HepG2 (cell line): ENCODE results near the gene EFCAB13. TPM values are rescaled to one million over a fixed set of nuclear protein-coding genes. Genes with fewer than 3 reads are reported as not detected.
A peak's percentile ranks its signal among the peaks of the same experiment; 100 is the strongest.

Experiments
- CEBPB ChIP-seq: IDR thresholded peaks from 2 replicates; pipeline ENCODE4 v1.6.1; 2011; ENCODE audit warnings: low read depth, low read length, improper control_type of control experiment, borderline replicate concordance
- DMAP1 ChIP-seq: IDR thresholded peaks from 2 replicates; pipeline ENCODE4 v1.6.1; 2016
- GATA4 ChIP-seq: sonication (generic); IDR thresholded peaks from 2 replicates; pipeline ENCODE4 v1.6.1; 2016; ENCODE audit warnings: antibody characterized with exemption, low read depth, borderline replicate concordance
- HOXA7 ChIP-seq: sonication (generic); formaldehyde crosslinking; IDR thresholded peaks from 2 replicates; pipeline ENCODE4 v1.8.1; 2022; ENCODE audit warnings: mild to moderate bottlenecking, missing genetic modification reagents, moderate library complexity
- HOXD1 ChIP-seq: sonication (generic); formaldehyde crosslinking; IDR thresholded peaks from 2 replicates; pipeline ENCODE4 v1.5.0; 2020; ENCODE audit warnings: missing genetic modification reagents
- MAZ ChIP-seq, 2 experiments: sonication (generic) in 1 of 2; formaldehyde crosslinking in 1 of 2; IDR thresholded peaks; 2 replicates each; pipeline versions ENCODE4 v1.5.0 to v1.6.1; 2012 to 2020; ENCODE audit warnings: low read depth in 2 of 2, mild to moderate bottlenecking in 2 of 2, borderline replicate concordance in 1 of 2, improper control_type of control experiment in 1 of 2, low read length in 1 of 2, missing genetic modification reagents in 1 of 2, moderate library complexity in 1 of 2
- MED1 ChIP-seq: sonication (generic); formaldehyde crosslinking; IDR thresholded peaks from 2 replicates; pipeline ENCODE4 v1.4.0; 2020; ENCODE audit warnings: missing genetic modification reagents
- NFE2L2 ChIP-seq: fragments of 150-350 bp; IDR thresholded peaks from 2 replicates; pipeline ENCODE4 v1.6.1; 2014; ENCODE audit warnings: low read length
- NR2F2 ChIP-seq: IDR thresholded peaks from 2 replicates; pipeline ENCODE4 v1.6.1; 2012; ENCODE audit warnings: low read depth, inconsistent platforms, borderline replicate concordance
- NRL ChIP-seq: sonication (generic); formaldehyde crosslinking; IDR thresholded peaks from 2 replicates; pipeline ENCODE4 v1.5.0; 2020; ENCODE audit warnings: missing genetic modification reagents, mild to moderate bottlenecking, moderate library complexity, borderline replicate concordance
- PHF8 ChIP-seq: sonication (generic); formaldehyde crosslinking; IDR thresholded peaks from 2 replicates; pipeline ENCODE4 v1.5.0; 2020; ENCODE audit warnings: missing genetic modification reagents
- SCMH1 ChIP-seq: sonication (generic); formaldehyde crosslinking; IDR thresholded peaks from 2 replicates; pipeline ENCODE4 v1.9.0; 2021; ENCODE audit warnings: missing genetic modification reagents, mild to moderate bottlenecking, borderline replicate concordance
- SOX5 ChIP-seq: IDR thresholded peaks from 2 replicates; pipeline ENCODE4 v1.6.1; 2016; ENCODE audit warnings: borderline replicate concordance
- SRF ChIP-seq: IDR thresholded peaks from 2 replicates; pipeline ENCODE4 v1.6.1; 2011; ENCODE audit warnings: mild to moderate bottlenecking, low read depth, low read length, moderate library complexity
- SRSF1 ChIP-seq: fragments of 200-400 bp; formaldehyde crosslinking; optimal IDR thresholded peaks from 2 replicates; pipeline ENCODE3; 2017; ENCODE audit warnings: mild to moderate bottlenecking, low read depth, low read length, moderate library complexity
- TBX3 ChIP-seq: fragments of 450-650 bp; IDR thresholded peaks from 2 replicates; pipeline ENCODE4 v1.6.1; 2017; ENCODE audit warnings: antibody characterized with exemption, mild to moderate bottlenecking, inconsistent platforms, borderline replicate concordance
- TOE1 ChIP-seq: sonication (generic); formaldehyde crosslinking; IDR thresholded peaks from 2 replicates; pipeline ENCODE4 v1.4.0; 2020; ENCODE audit warnings: mild to moderate bottlenecking, missing genetic modification reagents
- ZBTB38 ChIP-seq: sonication (generic); formaldehyde crosslinking; IDR thresholded peaks from 2 replicates; pipeline ENCODE4 v1.5.1; 2020; ENCODE audit warnings: mild to moderate bottlenecking, missing genetic modification reagents
- ZNF414 ChIP-seq: sonication (generic); formaldehyde crosslinking; IDR thresholded peaks from 2 replicates; pipeline ENCODE4 v1.5.0; 2020; ENCODE audit warnings: missing genetic modification reagents
- ZNF451 ChIP-seq: sonication (generic); formaldehyde crosslinking; IDR thresholded peaks from 2 replicates; pipeline ENCODE4 v1.5.0; 2020; ENCODE audit warnings: mild to moderate bottlenecking, missing genetic modification reagents
- ZNF513 ChIP-seq: sonication (generic); formaldehyde crosslinking; conservative IDR thresholded peaks from 2 replicates; pipeline ENCODE4 v1.5.0; 2020; ENCODE audit warnings: missing genetic modification reagents
- ZNF550 ChIP-seq: sonication (generic); formaldehyde crosslinking; IDR thresholded peaks from 2 replicates; pipeline ENCODE4 v1.4.0; 2020; ENCODE audit warnings: mild to moderate bottlenecking, missing genetic modification reagents, borderline replicate concordance
- ZNF570 ChIP-seq: sonication (generic); formaldehyde crosslinking; IDR thresholded peaks from 2 replicates; pipeline ENCODE4 v1.4.0; 2020; ENCODE audit warnings: mild to moderate bottlenecking, missing genetic modification reagents, borderline replicate concordance
- ZNF615 ChIP-seq: sonication (generic); formaldehyde crosslinking; IDR thresholded peaks from 2 replicates; pipeline ENCODE4 v1.5.0; 2020; ENCODE audit warnings: mild to moderate bottlenecking, missing genetic modification reagents, borderline replicate concordance
- ZNF644 ChIP-seq: IDR thresholded peaks from 2 replicates; pipeline ENCODE4 v1.6.1; 2016; ENCODE audit warnings: low read depth
- ZNF672 ChIP-seq: sonication (generic); formaldehyde crosslinking; IDR thresholded peaks from 2 replicates; pipeline ENCODE4 v1.8.1; 2022; ENCODE audit warnings: missing genetic modification reagents
- ZNF790 ChIP-seq: sonication (generic); formaldehyde crosslinking; IDR thresholded peaks from 2 replicates; pipeline ENCODE4 v1.8.0; 2022; ENCODE audit warnings: missing genetic modification reagents, mild to moderate bottlenecking, borderline replicate concordance
- ZNF839 ChIP-seq: sonication (generic); formaldehyde crosslinking; IDR thresholded peaks from 2 replicates; pipeline ENCODE4 v1.4.0; 2020; ENCODE audit warnings: missing genetic modification reagents, mild to moderate bottlenecking, borderline replicate concordance
- polyA plus RNA-seq, 8 experiments: library from polyadenylated mRNA; depleted of rRNA in 3 of 8; stranded (reverse) in 7 of 8; unstranded in 1 of 8; fragments of >200 nt; fragmentation: Illumina TruSeq in 4 of 8; extraction: Trizol in 4 of 8; gene quantifications; 2 replicates each; pipeline versions ENCODE4 v1.2.1 to v1.2.3, GENCODE V29; 2011 to 2016; ENCODE audit warnings: low read depth in 4 of 8, missing spikeins in 1 of 8, mixed read lengths in 1 of 8; ENCODE audit not compliant: insufficient read depth in 1 of 8
- total RNA-seq, 5 experiments: library from RNA; depleted of rRNA; stranded (reverse); fragments of >200 nt; fragmentation: Illumina TruSeq; extraction: Trizol; gene quantifications; 2 replicates each; pipeline ENCODE4 v1.2.3, GENCODE V29; 2016; ENCODE audit warnings: low read depth in 1 of 5

Gene EFCAB13
- total and polyA plus RNA-seq, 2 of the 13 experiments (the other 11 are each of a cell fraction or from before 2014, with no cell fraction given): 0.22 to 0.71 TPM

GRCh38 chr17:47291242-47291873 lies 32.4 kb upstream of the EFCAB13 start (continued):
- TF ChIP-seq ZNF513 (CRISPR knock-in tag): no peak
- no peak for TF ChIP-seq ZNF451 (CRISPR knock-in tag)
- TF ChIP-seq NFE2L2: no peak
- no peak for TF ChIP-seq MAZ (IDR thresholded peaks at IDR 0.05; ENCODE audit: borderline replicate concordance, low read depth, low read length)
- TF ChIP-seq MAZ (CRISPR knock-in tag; IDR thresholded peaks at IDR 0.05; ENCODE audit: low read depth): no peak
- TF ChIP-seq ZNF570: no peak
- TF ChIP-seq CEBPB: peak; percentile 89
- peak; percentile 47; the same call in 1 of the 2 replicates for TF ChIP-seq MED1
- TF ChIP-seq HOXD1 (CRISPR knock-in tag): peak; percentile 46; the same call in 1 of the 2 replicates
- no peak for TF ChIP-seq NRL (CRISPR knock-in tag)
- peak; percentile 28; the same call in 1 of the 2 replicates for TF ChIP-seq ZNF644 (CRISPR knock-in tag)
- TF ChIP-seq ZNF839 (CRISPR knock-in tag): no peak
- peak; percentile 32; the same call in 1 of the 2 replicates for TF ChIP-seq ZNF414
- no peak for TF ChIP-seq HOXA7 (CRISPR knock-in tag)
- TF ChIP-seq NR2F2: peak; percentile 60; the same call in 1 of the 2 replicates
- TF ChIP-seq SOX5 (CRISPR knock-in tag): peak; percentile 68; the same call in 1 of the 2 replicates
- TF ChIP-seq ZNF615 (CRISPR knock-in tag): no peak
- TF ChIP-seq ZBTB38 (CRISPR knock-in tag): no peak
- no peak for TF ChIP-seq TOE1 (CRISPR knock-in tag)
- TF ChIP-seq ZNF672 (CRISPR knock-in tag): 0 out of 2 replicates have a peak, but pooled peaks have one; percentile 29
- no peak for TF ChIP-seq ZNF550
- TF ChIP-seq TBX3: peak; percentile 43; the same call in 1 of the 2 replicates
- TF ChIP-seq SRF: no peak
- no peak for TF ChIP-seq PHF8 (CRISPR knock-in tag)
- TF ChIP-seq GATA4: no peak
- TF ChIP-seq SCMH1: no peak
- no peak for TF ChIP-seq ZNF790
- no peak for TF ChIP-seq DMAP1 (CRISPR knock-in tag)
- TF ChIP-seq SRSF1: no peak
